Panc1 (cell line): Measurements from ENCODE around the gene MAST4. TPM values are rescaled to one million over a fixed set of nuclear protein-coding genes. Genes with fewer than 3 reads are reported as not detected.

Experiments
- ATAC-seq: fragments of 200-7000 bp; cut with Tn5 transposase; 2 replicates; pipeline ENCODE4 v1.9.1; 2020; ENCODE audit warnings: mild to moderate bottlenecking, moderate library complexity
- BruUV-seq: library from RNA; stranded (reverse); fragments of 400-500 nt; replicated peaks from 2 replicates; lab custom pipeline; 2021; lab: Mats Ljungman, UMichigan
- CTCF ChIA-PET: fragments of 300-600 bp; sonication (Branson Sonifier 250); formaldehyde crosslinking; loops from one replicate; lab custom pipeline; 2022; ENCODE audit warnings: antibody characterized with exemption; lab: Charles Lee
- POLR2A ChIA-PET: fragments of 300-600 bp; sonication (Branson Sonifier 250); formaldehyde crosslinking; loops from one replicate; lab custom pipeline; 2022; ENCODE audit warnings: antibody characterized with exemption; lab: Charles Lee
- DNase-seq: peaks from one replicate; pipeline ENCODE4 v3.0.0-alpha.2; 2010; ENCODE audit warnings: low read depth, low spot score
- H3K27ac ChIP-seq: 2 replicates; pipeline ENCODE4 v1.5.1; 2011; ENCODE audit warnings: mild to moderate bottlenecking, low read length, inconsistent platforms
- H3K27me3 ChIP-seq: fragments of 200-500 bp; sonication (Bioruptor generic); 2 replicates; pipeline ENCODE4 v1.6.0; 2014; ENCODE audit warnings: low read length, inconsistent platforms; ENCODE audit not compliant: control insufficient read depth, insufficient read depth
- H3K36me3 ChIP-seq: fragments of 200-500 bp; sonication (Bioruptor generic); 2 replicates; pipeline ENCODE4 v1.5.1; 2014; ENCODE audit warnings: inconsistent platforms, mild to moderate bottlenecking, low read length, moderate library complexity; ENCODE audit not compliant: control insufficient read depth, insufficient read depth
- H3K4me1 ChIP-seq: 2 replicates; pipeline ENCODE4 v1.5.1; 2011; ENCODE audit warnings: inconsistent platforms, mild to moderate bottlenecking, low read length, moderate library complexity; ENCODE audit not compliant: control insufficient read depth, insufficient read depth
- H3K4me3 ChIP-seq, 2 experiments: 2 replicates each; pipeline ENCODE4 v1.5.1; 2011 to 2012; ENCODE audit warnings: low read depth in 2 of 2, low read length in 2 of 2, mild to moderate bottlenecking in 2 of 2, inconsistent platforms in 1 of 2, moderate library complexity in 1 of 2
- H3K9me3 ChIP-seq: fragments of 200-500 bp; sonication (Bioruptor generic); 2 replicates; pipeline ENCODE4 v1.5.1; 2014; ENCODE audit warnings: low read depth, mild to moderate bottlenecking, inconsistent platforms, low read length, moderate library complexity; ENCODE audit not compliant: control insufficient read depth, insufficient read depth
- CTCF ChIP-seq: fragments of 450-650 bp; IDR thresholded peaks from 2 replicates; pipeline ENCODE4 v1.5.1; 2017; ENCODE audit warnings: mild to moderate bottlenecking
- POLR2AphosphoS5 ChIP-seq: IDR thresholded peaks from 2 replicates; pipeline ENCODE4 v1.6.1; 2012; ENCODE audit warnings: mild to moderate bottlenecking, low read depth, low read length, moderate library complexity
- SIN3A ChIP-seq: IDR thresholded peaks from 2 replicates; pipeline ENCODE4 v1.6.1; 2012; ENCODE audit warnings: low read depth, mild to moderate bottlenecking, low read length, moderate library complexity, borderline replicate concordance; ENCODE audit not compliant: insufficient read depth
- TCF7L2 ChIP-seq: IDR thresholded peaks from 2 replicates; pipeline ENCODE4 v1.6.1; 2011; ENCODE audit warnings: mild to moderate bottlenecking, low read depth, low read length, inconsistent platforms
- in situ Hi-C: cut with HindIII; loops from 2 replicates; pipeline ENCODE4 v1.10.0; 2016; ENCODE audit warnings: low sequenced_read_pairs, low pct_unique_long_range_greater_than_20kb
- intact Hi-C: fragments of 100-400 bp; cut with micrococcal nuclease; formaldehyde crosslinking; loops from one replicate; pipeline ENCODE4 v1.10.0; 2022; ENCODE audit not compliant: unreplicated experiment
- total RNA-seq: library from RNA; stranded (reverse); gene quantifications from one replicate; pipeline ENCODE4 v1.2.1, GENCODE V29; 2021; ENCODE audit not compliant: unreplicated experiment
- TF ChIP-seq, protein P1 (sequence below), 2 experiments: IDR thresholded peaks; 2 replicates each; pipeline ENCODE4 v1.6.1; 2011 to 2012; ENCODE audit warnings: low read depth in 2 of 2, control low read depth in 1 of 2, low read length in 1 of 2, mild to moderate bottlenecking in 1 of 2, moderate library complexity in 1 of 2; ENCODE audit not compliant: insufficient read depth in 1 of 2

The MAST4 gene
- total RNA-seq, 1 experiment from 2014 or later, result 1.8 TPM

GRCh38 chr5:67154556-67155206 lies 558.5 kb downstream of the MAST4 start:
- TF ChIP-seq, protein P1, sequence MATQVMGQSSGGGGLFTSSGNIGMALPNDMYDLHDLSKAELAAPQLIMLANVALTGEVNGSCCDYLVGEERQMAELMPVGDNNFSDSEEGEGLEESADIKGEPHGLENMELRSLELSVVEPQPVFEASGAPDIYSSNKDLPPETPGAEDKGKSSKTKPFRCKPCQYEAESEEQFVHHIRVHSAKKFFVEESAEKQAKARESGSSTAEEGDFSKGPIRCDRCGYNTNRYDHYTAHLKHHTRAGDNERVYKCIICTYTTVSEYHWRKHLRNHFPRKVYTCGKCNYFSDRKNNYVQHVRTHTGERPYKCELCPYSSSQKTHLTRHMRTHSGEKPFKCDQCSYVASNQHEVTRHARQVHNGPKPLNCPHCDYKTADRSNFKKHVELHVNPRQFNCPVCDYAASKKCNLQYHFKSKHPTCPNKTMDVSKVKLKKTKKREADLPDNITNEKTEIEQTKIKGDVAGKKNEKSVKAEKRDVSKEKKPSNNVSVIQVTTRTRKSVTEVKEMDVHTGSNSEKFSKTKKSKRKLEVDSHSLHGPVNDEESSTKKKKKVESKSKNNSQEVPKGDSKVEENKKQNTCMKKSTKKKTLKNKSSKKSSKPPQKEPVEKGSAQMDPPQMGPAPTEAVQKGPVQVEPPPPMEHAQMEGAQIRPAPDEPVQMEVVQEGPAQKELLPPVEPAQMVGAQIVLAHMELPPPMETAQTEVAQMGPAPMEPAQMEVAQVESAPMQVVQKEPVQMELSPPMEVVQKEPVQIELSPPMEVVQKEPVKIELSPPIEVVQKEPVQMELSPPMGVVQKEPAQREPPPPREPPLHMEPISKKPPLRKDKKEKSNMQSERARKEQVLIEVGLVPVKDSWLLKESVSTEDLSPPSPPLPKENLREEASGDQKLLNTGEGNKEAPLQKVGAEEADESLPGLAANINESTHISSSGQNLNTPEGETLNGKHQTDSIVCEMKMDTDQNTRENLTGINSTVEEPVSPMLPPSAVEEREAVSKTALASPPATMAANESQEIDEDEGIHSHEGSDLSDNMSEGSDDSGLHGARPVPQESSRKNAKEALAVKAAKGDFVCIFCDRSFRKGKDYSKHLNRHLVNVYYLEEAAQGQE (IDR thresholded peaks at IDR 0.05; ENCODE audit: insufficient read depth in 1 of 2, low read depth in 2 of 2, low read length in 1 of 2), result no peak
- TF ChIP-seq TCF7L2, result no peak
- no peak for TF ChIP-seq CTCF
- no peak for TF ChIP-seq POLR2AphosphoS5
- no peak for TF ChIP-seq SIN3A
- in situ Hi-C loops, result no loop called here
- Histone ChIP-seq H3K4me3 (no peak overlapping the region), H3K36me3 (no peaks in the 10 kb centered on the region), H3K4me1 (no peaks in the 10 kb centered on the region), H3K9me3 (no peaks in the 10 kb centered on the region), H3K27me3 (peaks cover 15% of the 10 kb centered on the region), H3K27ac (no peak overlapping the region)
- intact Hi-C loops, result loop anchor here (10.0 kb wide), 1 partner anchor 340 kb away; no protein-coding TSS in a partner anchor
- BruUV-seq, result no TSS peak
- ATAC-seq, result no peak
- no peak for DNase-seq
- ChIA-PET POLR2A (no interaction called here), CTCF (no interaction called here)

DNA sequence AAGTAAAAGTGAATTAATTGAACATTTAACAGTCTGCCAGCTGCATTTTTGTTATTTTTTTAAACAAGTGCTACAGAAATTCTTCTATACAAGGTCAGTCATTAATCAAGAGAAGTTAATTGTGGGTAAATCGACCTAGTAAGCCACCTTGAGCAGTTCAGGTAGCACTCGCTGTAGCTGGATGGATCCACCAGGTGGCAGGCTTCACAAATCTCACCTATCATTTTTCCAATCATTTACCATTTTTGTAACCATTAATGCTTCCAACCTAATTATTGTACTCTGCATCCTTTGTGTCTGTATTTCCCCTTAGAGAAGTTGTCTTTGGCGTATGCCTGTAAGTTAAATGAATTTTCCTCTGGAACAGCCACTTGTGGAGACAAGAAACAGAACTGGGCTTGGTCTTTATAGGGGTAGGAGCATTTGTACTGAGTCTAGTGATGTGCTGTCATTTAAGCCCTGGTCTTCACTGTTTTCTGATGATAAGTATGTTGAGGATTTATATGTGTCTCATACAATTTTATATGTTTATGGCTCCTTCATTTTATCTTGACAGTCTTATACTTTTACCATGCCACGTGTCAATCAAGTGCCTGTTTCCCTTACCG lies 560.9 kb downstream of the MAST4 start:
- intact Hi-C loops (loop anchor here (2.0 to 10.0 kb wide), 2 partner anchors 52 to 342 kb away; no protein-coding TSS in a partner anchor), in situ Hi-C loops (no loop called here)
- Histone ChIP-seq H3K9me3 (no peaks in the 10 kb centered on the region), H3K27me3 (peaks cover 13% of the 10 kb centered on the region), H3K4me3 (no peak overlapping the region), H3K27ac (no peak overlapping the region), H3K36me3 (no peaks in the 10 kb centered on the region), H3K4me1 (no peaks in the 10 kb centered on the region)
- POLR2A ChIA-PET, result no interaction called here
- ATAC-seq, result peak; percentile 78
- DNase-seq, result peak; percentile 45
- CTCF ChIA-PET, result interaction anchor here (0.6 kb wide), 1 partner anchor 922 kb away, joined by 4 read pairs; no protein-coding TSS in a partner anchor
- no peak for TF ChIP-seq POLR2AphosphoS5
- peak; percentile 86 for TF ChIP-seq CTCF
- no TSS peak for BruUV-seq
